Measurements from ENCODE around the gene BMF. TPM values are rescaled to one million over a fixed set of nuclear protein-coding genes. Genes with fewer than 3 reads are reported as not detected.
"Not testable (repeated sequence)": the region's sequence is repeated elsewhere in the genome, so short reads cannot be mapped to it uniquely, and the experiment has no call there.

Gene BMF, protein sequence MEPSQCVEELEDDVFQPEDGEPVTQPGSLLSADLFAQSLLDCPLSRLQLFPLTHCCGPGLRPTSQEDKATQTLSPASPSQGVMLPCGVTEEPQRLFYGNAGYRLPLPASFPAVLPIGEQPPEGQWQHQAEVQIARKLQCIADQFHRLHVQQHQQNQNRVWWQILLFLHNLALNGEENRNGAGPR
- 10 to 100 TPM in 9 of 12 donors, 1 to 10 TPM in 2, not detected in 1; 8.9 to 19.7 (median 11.9) TPM for polyA plus RNA-seq (ENCODE audit: insufficient read length in 12 of 12)
- long read RNA-seq, donor 1, full-length matches to known transcripts = 2 of 7 reads
- long read RNA-seq, donor 1, partial matches to known transcripts = 5 of 7 reads
- long read RNA-seq, donor 1, other reads (novel, unspliced or antisense) = 0 of 7 reads
- long read RNA-seq, donor 2, full-length matches to known transcripts = 1 of 1 reads
- long read RNA-seq, donor 2, partial matches to known transcripts = 0 of 1 reads
- long read RNA-seq, donor 2, other reads (novel, unspliced or antisense) = 0 of 1 reads
- long read RNA-seq, donor 3 = 0 reads
- long read RNA-seq, donor 4, full-length matches to known transcripts = 2 of 2 reads
- long read RNA-seq, donor 4, partial matches to known transcripts = 0 of 2 reads
- long read RNA-seq, donor 4, other reads (novel, unspliced or antisense) = 0 of 2 reads
- long read RNA-seq, donor 5, full-length matches to known transcripts = 5 of 12 reads
- long read RNA-seq, donor 5, partial matches to known transcripts = 7 of 12 reads
- long read RNA-seq, donor 5, other reads (novel, unspliced or antisense) = 0 of 12 reads
- long read RNA-seq, donor 6 = 0 reads
- long read RNA-seq, donor 7 = 0 reads
- long read RNA-seq, donor 8, full-length matches to known transcripts = 1 of 1 reads
- long read RNA-seq, donor 8, partial matches to known transcripts = 0 of 1 reads
- long read RNA-seq, donor 8, other reads (novel, unspliced or antisense) = 0 of 1 reads
- long read RNA-seq, donor 9, full-length matches to known transcripts = 1 of 1 reads
- long read RNA-seq, donor 9, partial matches to known transcripts = 0 of 1 reads
- long read RNA-seq, donor 9, other reads (novel, unspliced or antisense) = 0 of 1 reads
- long read RNA-seq, donor 10, full-length matches to known transcripts = 3 of 3 reads
- long read RNA-seq, donor 10, partial matches to known transcripts = 0 of 3 reads
- long read RNA-seq, donor 10, other reads (novel, unspliced or antisense) = 0 of 3 reads
- long read RNA-seq, donor 11 = 0 reads

- peak; percentile 100 for DNase-seq
Measured at GRCh38 chr15:40108855-40109735, at the start of gene BMF. Gene BMF, minus strand, starts transcription at chr15:40108879. Its CDS starts 2,793 bp downstream, at chr15:40106086.

- no peak for DNase-seq
Measured at GRCh38 chr15:40157778-40158447, 49.2 kb upstream of the BMF start.

DNA sequence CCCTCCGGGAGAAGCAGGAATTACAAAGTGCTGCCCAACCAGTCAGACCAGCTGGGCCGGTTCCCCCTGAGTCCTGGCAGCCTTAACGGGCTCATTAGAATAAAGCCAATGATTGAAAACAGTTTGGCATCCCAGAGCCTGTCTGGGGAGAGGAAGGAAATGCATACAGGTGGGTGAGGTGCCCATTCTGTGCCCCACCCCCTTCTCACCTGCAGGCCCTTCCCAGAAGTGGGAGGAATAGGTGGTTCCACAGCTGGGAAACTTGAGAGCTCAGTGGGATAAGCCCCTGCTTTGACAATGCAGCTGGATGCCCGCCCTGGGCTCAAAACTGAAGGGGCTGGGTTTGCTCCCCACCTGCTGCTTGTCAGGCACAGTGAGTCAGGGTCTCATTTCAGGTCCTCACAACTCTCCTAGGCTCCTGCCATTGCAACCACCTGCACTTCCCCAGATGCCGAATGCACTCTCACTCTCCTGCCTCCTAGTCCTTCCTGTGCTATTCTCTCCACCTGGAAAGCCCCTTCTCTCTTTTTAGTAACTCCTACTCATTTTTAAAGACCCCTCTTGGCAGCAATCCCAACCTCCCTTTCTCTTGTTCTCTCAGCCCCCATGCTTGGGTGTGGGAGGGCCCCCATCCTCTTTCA lies 46.7 kb upstream of the BMF start:
- DNase-seq = no peak

- DNase-seq = not testable (repeated sequence)
Measured at GRCh38 chr15:40154821-40155220, 46.1 kb upstream of the BMF start.

DNA sequence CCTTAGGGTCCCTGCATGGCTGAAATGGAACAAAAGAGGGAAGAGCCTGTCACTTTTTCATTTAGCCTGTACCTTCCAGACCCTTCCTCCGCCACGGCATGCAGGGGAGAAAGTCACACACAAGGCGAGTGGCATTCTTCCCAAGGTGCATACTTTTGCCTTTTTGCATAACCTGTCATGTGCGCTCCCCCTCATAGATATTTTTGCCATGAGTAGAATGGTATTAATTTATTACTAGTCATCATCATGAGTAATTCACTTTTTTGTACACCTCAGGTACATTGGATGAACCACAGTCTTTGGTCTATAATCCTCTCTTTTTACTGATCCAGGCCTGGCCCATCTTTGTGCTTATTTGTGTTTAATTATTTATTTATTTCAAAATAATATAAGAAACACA lies 43.3 kb upstream of the BMF start:
- DNase-seq = no peak

DNA sequence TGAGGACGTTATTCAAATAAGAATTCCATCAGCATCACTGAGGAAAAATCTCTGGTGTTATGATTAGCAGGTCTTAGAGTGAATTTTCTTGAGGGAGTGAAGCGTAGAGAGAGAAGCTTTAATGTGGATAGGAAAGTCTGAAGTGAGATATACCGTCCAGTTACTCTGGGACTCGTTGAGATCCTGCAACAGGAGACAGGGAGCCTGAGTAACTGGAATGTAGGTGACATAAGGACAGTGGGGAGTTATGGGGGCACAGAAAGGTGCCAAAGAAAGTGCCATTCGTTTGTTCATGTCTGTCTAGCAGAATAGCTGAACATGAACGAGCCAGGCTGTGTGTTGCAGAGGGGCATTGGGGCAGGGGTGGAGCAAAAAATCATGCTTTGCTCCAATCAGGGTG lies 42.8 kb upstream of the BMF start:
- no peak for DNase-seq

DNA sequence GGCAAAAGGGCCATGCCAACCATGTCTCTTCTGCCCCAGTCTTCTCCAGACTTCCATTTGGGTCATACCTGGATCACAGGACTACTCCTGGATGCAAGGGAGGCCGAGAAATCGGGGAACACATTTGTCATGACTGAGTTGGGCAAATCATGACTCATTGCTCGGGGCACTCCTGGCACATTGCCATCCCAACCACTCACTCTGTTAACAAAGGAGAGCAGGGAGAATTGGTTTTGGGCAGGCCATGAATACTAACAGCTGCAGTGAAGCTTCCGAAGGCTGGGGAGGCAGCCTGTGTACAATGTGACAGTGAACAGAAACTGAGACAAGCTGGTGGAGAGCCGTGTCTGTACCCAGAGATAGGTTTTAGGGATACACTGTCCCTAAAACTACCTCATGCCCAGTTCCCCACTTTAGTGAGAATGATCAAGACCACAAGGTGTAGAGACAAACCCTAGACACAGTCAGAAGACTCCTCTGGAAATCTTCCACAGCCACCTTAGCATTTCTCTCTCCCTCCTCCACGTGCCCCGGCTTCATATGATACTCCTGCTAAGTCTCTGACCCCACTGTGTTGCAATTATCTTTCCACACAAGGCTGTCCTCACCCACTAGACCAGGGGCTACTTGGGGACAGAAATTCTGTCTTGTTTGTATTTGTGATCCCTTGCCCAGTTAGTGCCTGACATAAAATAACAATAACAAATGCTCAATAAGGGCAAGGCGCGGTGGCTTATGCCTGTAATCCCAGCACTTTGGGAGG lies 41.7 kb upstream of the BMF start:
- peak; percentile 18 for DNase-seq

DNA sequence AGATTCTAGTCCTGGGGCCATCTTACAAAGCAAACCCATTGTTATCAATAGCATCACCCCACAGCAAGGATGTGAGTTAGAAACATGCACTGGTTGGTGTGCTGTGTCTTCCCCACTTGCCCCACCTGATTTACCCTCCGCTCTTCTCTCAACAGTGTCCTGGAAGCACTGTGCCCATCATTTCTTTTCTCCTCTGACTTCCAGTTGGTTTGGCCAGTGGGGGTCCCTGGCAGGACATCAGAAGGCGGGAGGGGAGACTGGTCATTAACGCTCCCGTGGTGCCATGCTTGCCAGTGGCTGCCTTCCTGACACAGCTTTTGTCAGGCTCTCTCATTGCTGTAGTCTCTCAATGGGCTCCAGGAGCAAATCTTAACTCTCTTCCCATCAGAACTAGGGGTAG lies 40.7 kb upstream of the BMF start:
- DNase-seq = no peak

- no peak for DNase-seq
Measured at GRCh38 chr15:40146037-40146436, 37.4 kb upstream of the BMF start.

DNA sequence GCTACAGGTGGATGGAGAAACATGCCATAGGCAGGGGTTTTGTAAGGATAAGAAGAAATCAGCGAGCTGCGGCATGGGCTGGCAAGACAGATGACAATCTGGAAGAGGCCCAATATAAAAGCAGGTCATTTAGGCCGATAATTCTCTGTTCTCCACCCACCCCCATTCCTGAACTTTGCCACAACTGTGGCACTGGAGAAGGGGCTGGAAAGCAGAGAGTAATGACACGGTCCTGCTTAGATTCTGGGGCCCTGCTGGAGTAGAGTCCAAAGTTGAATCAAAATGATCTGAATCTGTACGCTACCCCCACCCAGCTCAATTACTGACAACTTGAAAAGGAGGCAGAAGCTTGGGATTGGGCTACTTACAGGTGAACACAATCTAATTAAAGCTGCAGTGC lies 33.7 kb upstream of the BMF start:
- DNase-seq = no peak

GRCh38 chr15:40138201-40138570 lies 29.5 kb upstream of the BMF start:
- not testable (repeated sequence) for DNase-seq

DNA sequence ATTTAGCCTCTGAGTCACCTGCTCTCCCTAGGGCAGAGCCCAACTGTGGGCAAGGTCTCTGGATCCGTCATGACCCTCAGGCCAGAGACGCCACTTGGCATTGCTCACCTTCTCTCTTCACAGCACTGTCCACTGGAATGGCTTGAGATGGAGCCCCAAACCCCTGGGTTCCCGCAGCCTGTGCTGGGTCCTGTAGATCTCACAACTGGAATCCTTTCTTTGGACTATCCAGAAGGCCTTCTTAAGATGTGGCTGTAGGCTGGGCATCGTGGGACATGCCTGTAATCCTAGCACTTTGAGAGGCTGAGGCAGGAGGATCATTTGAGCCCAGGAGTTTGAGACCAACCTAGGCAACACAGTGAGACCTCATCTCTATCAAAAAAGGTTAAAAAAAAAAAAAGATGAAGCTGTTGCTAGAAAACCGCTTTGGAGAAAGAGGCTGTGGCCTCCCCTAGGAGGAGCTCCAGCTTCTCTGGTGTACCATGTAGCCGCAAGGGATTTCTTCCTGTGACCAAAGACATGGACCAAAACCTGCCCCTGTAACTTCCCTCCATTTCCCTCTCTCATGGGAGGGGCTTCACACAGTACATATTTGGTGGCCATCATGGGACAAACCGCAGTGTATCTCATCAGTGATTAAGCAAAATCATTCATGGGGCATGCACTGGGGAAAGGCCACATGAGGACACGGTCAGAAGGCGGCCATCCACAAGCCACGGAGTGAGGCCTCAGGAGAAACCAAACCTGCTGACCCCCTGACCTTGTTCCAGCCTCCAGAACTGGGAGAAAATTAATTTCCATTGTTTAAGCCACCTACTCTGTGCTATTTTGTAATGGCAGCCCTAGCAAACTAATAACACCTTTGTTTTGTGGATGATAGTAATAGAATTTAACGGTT lies 28.9 kb upstream of the BMF start:
- no peak for DNase-seq

DNA sequence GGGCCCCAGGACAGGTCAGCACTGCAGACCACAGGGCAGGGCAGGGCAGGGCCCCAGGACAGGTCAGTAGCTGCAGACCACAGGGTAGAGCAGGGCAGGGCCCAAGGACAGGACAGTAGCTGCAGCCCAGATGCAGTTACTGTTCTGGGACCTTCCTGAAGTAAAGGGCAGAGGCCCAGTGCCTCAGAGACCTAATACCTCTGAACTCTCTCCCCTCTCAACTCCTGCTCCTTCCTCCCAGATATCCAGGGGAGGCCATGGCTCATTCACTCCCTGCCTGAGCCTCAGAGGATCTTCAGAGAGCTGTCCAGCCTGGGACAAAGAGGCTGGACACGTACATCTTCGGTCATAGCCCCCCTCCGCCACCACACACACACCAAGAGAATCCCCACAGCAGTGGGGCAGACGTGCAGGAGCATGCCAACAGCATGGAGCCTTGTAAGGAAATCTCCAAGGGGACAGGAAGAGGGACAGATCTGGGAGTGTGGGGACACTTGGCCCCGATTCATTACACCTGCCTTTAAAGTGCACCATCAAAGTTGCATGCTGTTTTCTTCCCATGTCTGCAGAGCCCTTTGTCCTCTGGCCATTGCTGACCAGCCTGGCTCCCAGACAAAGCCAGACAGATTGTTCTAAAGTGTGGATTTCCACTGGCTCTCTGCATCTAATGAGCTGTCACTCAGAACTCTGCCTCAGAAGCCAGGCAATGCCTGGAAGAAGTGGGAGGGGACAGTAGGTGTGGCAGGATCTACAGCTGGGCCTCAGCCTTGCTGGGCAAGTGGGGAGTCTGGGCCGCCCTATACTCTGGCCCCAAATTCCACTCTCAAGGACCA lies 28.0 kb upstream of the BMF start:
- DNase-seq = no peak

DNA sequence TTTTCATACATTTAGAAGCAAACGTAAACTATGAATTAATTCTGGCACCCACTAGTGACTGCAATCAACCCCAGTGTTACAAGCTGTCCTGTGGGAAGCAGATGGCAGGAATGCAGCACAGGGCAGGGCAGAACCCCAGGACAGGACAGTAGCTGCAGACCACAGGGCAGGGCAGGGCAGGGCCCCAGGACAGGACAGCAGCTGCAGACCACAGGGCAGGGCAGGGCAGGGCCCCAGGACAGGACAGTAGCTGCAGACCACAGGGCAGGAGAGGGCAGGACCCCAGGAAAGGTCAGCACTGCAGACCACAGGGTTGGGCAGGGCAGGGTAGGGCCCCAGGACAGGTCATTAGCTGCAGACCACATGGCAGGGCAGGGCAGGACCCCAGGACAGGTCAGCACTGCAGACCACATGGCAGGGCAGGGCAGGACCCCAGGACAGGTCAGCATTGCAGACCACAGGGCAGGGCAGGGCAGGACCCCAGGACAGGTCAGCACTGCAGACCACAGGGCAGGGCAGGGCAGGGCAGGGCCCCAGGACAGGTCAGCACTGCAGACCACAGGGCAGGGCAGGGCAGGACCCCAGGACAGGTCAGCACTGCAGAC lies 27.3 kb upstream of the BMF start:
- not testable (repeated sequence) for DNase-seq

DNA sequence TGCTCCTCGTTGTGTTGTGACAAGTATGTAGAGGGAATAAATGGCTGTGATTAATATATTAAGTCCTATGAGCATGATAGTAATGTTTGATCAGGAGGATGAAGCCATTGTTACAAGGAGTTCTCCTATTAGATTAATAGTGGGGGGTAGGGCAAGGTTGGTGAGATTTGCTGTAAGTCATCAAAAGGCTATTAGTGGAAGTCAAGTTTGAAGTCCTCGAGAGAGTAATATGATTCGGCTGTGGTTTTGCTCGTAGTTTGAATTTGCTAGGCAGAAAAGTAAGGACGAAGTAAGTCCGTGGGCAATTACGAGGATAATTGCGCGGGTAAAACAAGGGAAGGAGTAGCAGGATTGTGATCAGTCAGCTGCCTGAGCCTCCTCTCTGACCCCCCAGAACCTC lies 26.2 kb upstream of the BMF start:
- DNase-seq = no peak

DNA sequence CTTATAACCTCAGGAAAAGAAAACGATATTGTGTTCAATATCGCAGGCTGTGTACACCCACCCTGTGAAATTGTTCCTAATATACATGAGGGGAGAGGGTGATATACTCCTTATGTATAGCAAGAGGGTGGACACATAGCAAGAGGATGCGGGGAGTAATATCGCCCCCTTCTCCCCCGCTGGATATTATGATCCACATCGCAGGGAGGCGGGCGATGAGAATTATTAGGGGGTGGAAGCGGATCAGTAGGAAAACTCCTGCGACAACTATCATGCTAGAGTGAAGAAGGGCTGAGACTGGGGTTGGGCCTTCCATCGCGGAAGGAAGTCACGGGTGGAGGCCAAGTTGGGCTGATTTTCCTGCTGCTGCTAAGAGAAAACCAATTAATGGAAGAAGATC lies 24.9 kb upstream of the BMF start:
- DNase-seq = no peak

Data from muscle of arm (tissue), 14 donors.